Adrenal gland (tissue), 12 donors: ENCODE results near the gene VPS35L. TPM values are rescaled to one million over a fixed set of nuclear protein-coding genes. Genes with fewer than 3 reads are reported as not detected.

Experiments used
- DNase-seq, 7 donors: peaks; one replicate each; pipeline ENCODE4 v3.0.0-alpha.2; 2019 to 2020
- H3K27ac ChIP-seq, 5 donors: fragments of 200-600 bp; sonication (generic) in 4 of 5; 1 replicate in 3 of 5; 2 replicates in 2 of 5; pipeline versions ENCODE4 v1.5.1 to v1.8.0; 2016 to 2020; ENCODE audit warnings: mild to moderate bottlenecking in 1 of 5
- H3K27me3 ChIP-seq: fragments of 200-600 bp; 2 replicates; pipeline ENCODE4 v1.8.0; 2021
- H3K36me3 ChIP-seq, 2 donors: fragments of 200-600 bp; replicated peaks in 1 of 2; 1 replicate in 1 of 2; 2 replicates in 1 of 2; pipeline versions ENCODE4 v1.5.1 to v1.8.0; 2018 to 2022
- H3K4me1 ChIP-seq, 2 donors: fragments of 200-600 bp; replicated peaks in 1 of 2; 1 replicate in 1 of 2; 2 replicates in 1 of 2; pipeline versions ENCODE4 v1.5.1 to v1.8.0; 2018 to 2021
- H3K4me3 ChIP-seq, 4 donors: fragments of 200-600 bp; sonication (generic) in 3 of 4; one replicate each; pipeline ENCODE4 v1.5.1; 2016 to 2018
- H3K9me3 ChIP-seq, 3 donors: fragments of 200-600 bp; sonication (generic) in 1 of 3; replicated peaks in 1 of 3; 1 replicate in 2 of 3; 2 replicates in 1 of 3; pipeline versions ENCODE4 v1.5.1 to v1.8.0; 2016 to 2021
- POLR2A ChIP-seq, 2 donors: fragments of 450-650 bp; IDR thresholded peaks; one replicate each; pipeline ENCODE4 v1.6.1; 2017; ENCODE audit warnings: antibody characterized with exemption in 2 of 2, mild to moderate bottlenecking in 2 of 2, moderate library complexity in 1 of 2
- WGBS, 4 donors: extraction: QIAGEN DNeasy Blood & Tissue Kit in 2 of 4; methylation state at CpG; one replicate each; pipeline versions ENCODE4 v1.1.5 to v1.1.7; 2013 to 2017; 5-methylcytosine and 5-hydroxymethylcytosine counted together
- intact Hi-C, 2 donors: fragments of 100-400 bp; cut with DNase I; formaldehyde crosslinking; loops; one replicate each; pipeline versions ENCODE4 v1.14.1 to v1.15.0; 2022 to 2023
- polyA plus RNA-seq, 3 donors: library from polyadenylated mRNA; stranded (reverse); fragments of 200-250 nt in 2 of 3; fragments of 350-450 nt in 1 of 3; fragmentation: Illumina TruSeq in 1 of 3; extraction: RNeasy Lipid Tissue Mini Kit (QIAGEN cat#74804) in 1 of 3; gene quantifications; one replicate each; pipeline ENCODE4 v1.2.3, GENCODE V29; 2013 to 2014
- total RNA-seq, 9 donors: library from RNA; depleted of rRNA in 4 of 9; stranded (reverse); fragments of >200 nt in 4 of 9; fragments of 120-200 nt in 1 of 9; fragmentation: NEBNext Ultra II Directional in 1 of 9; extraction: Animal tissue kit (Norgen Biotek cat#: 25700) in 1 of 9; gene quantifications; one replicate each; pipeline versions ENCODE4 v1.1.0 to v1.2.4, GENCODE V29; 2013 to 2023
- TF ChIP-seq, protein P1 (sequence below), 6 experiments: fragments of 450-650 bp in 4 of 6; fragments of 200-600 bp in 2 of 6; sonication (generic) in 1 of 6; IDR thresholded peaks; 1 replicate in 5 of 6; 2 replicates in 1 of 6; pipeline versions ENCODE4 v1.5.1 to v1.8.0; 2016 to 2021; ENCODE audit warnings: antibody characterized with exemption in 6 of 6, mild to moderate bottlenecking in 2 of 6, moderate library complexity in 1 of 6
- donor health status: healthy with polysubstance abuse.
- donor health status: Bipolar disorder and iron deficiency.
- donor health status: DM: yes; HTN: yes; CAD: no.
- donor health status: DM: no; HTN: no; CAD: no.
- donor health status: DM: no; HTN: no; CAD: no.
- donor health status: DM: yes; HTN: yes; CAD: no.

VPS35L gene
- total and polyA plus RNA-seq, 12 donors, result 38.3 to 96.7 (median 66.9) TPM

DNA sequence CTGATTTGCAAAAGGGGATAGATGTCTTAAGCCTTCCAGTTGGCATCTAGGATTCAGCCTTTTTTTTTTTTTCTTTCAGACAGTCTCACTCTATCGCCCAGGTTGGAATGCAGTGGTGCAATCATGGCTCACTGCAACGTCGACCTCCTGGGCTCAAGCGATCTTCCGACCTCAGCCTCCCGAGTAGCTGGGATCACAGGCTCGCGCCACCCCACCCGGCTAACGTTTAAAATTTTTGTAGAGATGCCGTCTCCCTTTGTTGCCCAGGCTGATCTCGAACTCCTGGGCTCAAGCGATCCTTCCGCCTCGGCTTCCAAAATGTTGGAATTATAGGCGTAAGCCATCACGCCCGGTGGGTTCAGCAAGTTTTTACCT lies 32.3 kb upstream of the VPS35L start:
- H3K9me3 ChIP-seq, result no peaks in the 10 kb centered on the region
- intact Hi-C loops, result no loop called here
- peaks cover 0 to 3% of the 10 kb centered on the region in 2 donors for H3K36me3 ChIP-seq
- peak in 2 of 7 donors; percentile 34 to 63 for DNase-seq
- H3K27me3 ChIP-seq, result no peaks in the 10 kb centered on the region
- peaks cover 13 to 33% of the 10 kb centered on the region in 2 donors for H3K4me1 ChIP-seq
- TF ChIP-seq, protein P1, sequence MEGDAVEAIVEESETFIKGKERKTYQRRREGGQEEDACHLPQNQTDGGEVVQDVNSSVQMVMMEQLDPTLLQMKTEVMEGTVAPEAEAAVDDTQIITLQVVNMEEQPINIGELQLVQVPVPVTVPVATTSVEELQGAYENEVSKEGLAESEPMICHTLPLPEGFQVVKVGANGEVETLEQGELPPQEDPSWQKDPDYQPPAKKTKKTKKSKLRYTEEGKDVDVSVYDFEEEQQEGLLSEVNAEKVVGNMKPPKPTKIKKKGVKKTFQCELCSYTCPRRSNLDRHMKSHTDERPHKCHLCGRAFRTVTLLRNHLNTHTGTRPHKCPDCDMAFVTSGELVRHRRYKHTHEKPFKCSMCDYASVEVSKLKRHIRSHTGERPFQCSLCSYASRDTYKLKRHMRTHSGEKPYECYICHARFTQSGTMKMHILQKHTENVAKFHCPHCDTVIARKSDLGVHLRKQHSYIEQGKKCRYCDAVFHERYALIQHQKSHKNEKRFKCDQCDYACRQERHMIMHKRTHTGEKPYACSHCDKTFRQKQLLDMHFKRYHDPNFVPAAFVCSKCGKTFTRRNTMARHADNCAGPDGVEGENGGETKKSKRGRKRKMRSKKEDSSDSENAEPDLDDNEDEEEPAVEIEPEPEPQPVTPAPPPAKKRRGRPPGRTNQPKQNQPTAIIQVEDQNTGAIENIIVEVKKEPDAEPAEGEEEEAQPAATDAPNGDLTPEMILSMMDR (IDR thresholded peaks at IDR 0.05), result no peak
- TF ChIP-seq POLR2A (IDR thresholded peaks at IDR 0.05), result no peak
- WGBS, 4 donors, result 63 to 68% (median 67%) methylated on average over 18 of the region's 18 CpGs
- no peak overlapping the region for H3K4me3 ChIP-seq
- H3K27ac ChIP-seq, result no peak overlapping the region

DNA sequence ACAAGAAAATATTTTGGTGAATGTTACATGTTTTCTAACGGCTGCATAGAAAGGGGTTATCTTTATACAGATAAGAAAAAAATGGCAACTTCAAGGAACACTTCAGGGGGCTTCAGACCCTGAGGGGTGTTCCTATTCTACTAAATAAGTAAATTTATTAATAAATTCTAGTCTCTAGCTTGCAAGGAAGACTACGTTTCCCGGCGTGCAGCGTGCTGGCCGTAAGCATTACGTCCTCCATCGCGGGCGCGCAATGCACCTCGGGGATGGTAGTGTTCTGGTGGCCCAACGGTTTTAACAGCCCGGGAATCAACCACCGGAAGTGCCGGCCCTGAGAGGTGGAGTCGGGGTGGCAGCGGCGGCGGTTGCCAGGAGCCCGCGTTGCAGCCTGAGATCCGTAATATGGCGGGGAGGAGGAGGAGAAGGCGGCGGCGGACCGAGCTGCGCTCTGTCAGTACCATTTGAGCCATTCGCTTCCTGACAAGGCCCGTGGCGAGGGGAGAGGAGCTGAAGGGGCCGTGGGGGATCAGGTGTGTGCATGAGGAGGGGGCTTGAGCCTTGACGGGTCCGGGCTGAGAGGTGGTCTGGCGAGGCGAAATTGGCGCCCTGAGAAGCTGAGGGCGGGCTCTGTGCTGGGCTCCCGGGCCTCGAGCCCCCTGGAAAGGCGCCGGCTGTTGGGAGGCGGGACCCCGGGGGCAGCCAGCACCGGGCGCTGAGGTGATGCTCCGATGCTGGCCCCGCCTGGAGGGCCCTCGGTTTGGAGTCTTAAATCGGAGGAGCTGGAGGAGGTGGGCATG lies 31.7 kb upstream of the VPS35L start, which contains the start of gene CCP110:
Gene CCP110 (plus strand): TSS at position 384 of the 797 bp plus-strand sequence. CDS start 3,940 bp downstream, outside the sequence.
- intact Hi-C loops, result no loop called here
- DNase-seq, result peak; percentile 95 to 99 (median 97)
- Histone ChIP-seq H3K4me1 (peaks cover 13 to 28% of the 10 kb centered on the region in 2 donors), H3K27me3 (no peaks in the 10 kb centered on the region), H3K9me3 (no peaks in the 10 kb centered on the region), H3K4me3 (peak within 1 kb of the TSS; percentile 68 to 87 (median 77)), H3K27ac (peak within 1 kb of the TSS in 4 of 5 donors; percentile 20 to 63 (median 42)), H3K36me3 (peaks cover 0 to 9% of the 10 kb centered on the region in 2 donors)
- WGBS, 4 donors, result 1 to 4% (median 2%) methylated on average over 29 to 51 of the region's 51 CpGs
- peak; percentile 29 to 77 for TF ChIP-seq POLR2A (IDR thresholded peaks at IDR 0.05)
- TF ChIP-seq, protein P1 (IDR thresholded peaks at IDR 0.05), result no peak

DNA sequence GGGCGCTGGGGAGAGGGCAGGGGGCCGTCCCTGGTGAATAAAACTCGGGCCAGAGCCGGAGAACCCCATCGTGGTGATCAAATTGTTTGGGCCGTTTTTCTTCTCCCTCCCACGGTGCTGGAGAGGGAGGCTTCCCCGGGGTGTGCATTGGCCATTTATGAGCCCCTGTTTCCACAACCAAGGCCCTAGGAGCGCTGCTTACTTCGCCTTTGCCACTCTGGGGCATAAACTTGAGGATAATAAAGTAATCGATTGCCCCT lies 31.2 kb upstream of the VPS35L start:
- Histone ChIP-seq H3K4me1 (peaks cover 13 to 28% of the 10 kb centered on the region in 2 donors), H3K27ac (peak overlapping the region in 4 of 5 donors; percentile 20 to 63 (median 42)), H3K27me3 (no peaks in the 10 kb centered on the region), H3K4me3 (peak overlapping the region; percentile 68 to 87 (median 77)), H3K36me3 (peaks cover 0 to 10% of the 10 kb centered on the region in 2 donors), H3K9me3 (no peaks in the 10 kb centered on the region)
- no peak for TF ChIP-seq POLR2A (IDR thresholded peaks at IDR 0.05)
- TF ChIP-seq, protein P1 (IDR thresholded peaks at IDR 0.05), result no peak
- WGBS, 4 donors, result 0 to 1% (median 0%) methylated on average over 3 to 11 of the region's 11 CpGs
- DNase-seq, result no peak
- intact Hi-C loops, result no loop called here

DNA sequence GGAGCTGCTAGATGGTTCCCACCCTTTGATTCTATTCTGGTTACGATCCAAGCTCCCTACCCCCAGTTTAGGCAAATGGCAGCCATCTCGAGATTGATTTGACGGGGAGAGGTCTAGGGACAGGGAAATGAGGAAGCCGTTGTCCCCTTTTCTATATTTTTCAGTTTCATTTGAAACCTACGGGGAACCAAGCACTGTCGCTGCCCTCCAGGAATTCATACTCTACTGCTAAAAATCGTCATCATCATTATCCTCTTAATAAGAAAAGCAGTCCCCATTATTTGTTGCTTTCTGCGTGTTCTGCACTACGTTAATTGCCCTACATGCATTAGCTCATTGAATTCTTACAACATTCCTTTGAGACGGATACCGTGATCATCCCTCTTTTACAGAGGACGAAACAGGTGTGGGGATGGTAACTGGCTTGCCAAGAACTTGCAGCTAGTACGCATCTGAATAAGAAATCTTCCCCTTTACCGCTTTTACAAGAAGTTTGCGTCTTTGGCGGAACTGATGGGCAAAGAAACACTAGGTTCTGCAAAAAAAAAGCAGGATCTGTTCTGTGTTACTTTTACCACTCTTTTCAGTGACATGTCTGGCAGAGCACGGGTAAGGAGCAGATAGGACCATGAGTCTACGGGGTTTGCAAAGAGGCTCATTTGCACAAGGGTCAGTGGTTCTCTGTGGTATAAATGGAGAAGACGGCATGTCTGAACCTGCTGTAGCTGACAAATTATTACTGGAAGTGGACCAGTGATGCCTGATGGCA lies 30.7 kb upstream of the VPS35L start:
- H3K27ac ChIP-seq, result peak overlapping the region in 3 of 5 donors; percentile 20 to 63 (median 61)
- H3K4me3 ChIP-seq, result peak overlapping the region; percentile 68 to 87 (median 77)
- WGBS, 4 donors, result 9 to 17% (median 12%) methylated on average over 19 of the region's 19 CpGs
- DNase-seq, result no peak
- H3K9me3 ChIP-seq, result no peaks in the 10 kb centered on the region
- H3K4me1 ChIP-seq, result peaks cover 13 to 23% of the 10 kb centered on the region in 2 donors
- intact Hi-C loops, result no loop called here
- no peak for TF ChIP-seq POLR2A (IDR thresholded peaks at IDR 0.05)
- TF ChIP-seq, protein P1 (IDR thresholded peaks at IDR 0.05), result no peak
- H3K36me3 ChIP-seq, result peaks cover 0 to 10% of the 10 kb centered on the region in 2 donors
- H3K27me3 ChIP-seq, result no peaks in the 10 kb centered on the region
